GM13976 (cell line): ENCODE data around the gene ZNF221.

Experiments
- DNase-seq: peaks from one replicate; pipeline ENCODE4 v3.0.0; 2012; ENCODE audit warnings: low spot score
- CTCF ChIP-seq: IDR thresholded peaks from 2 replicates; pipeline ENCODE4 v1.5.1; 2012; ENCODE audit warnings: borderline replicate concordance, mild to moderate bottlenecking; ENCODE audit not compliant: insufficient read depth; ENCODE audit errors: extremely low read depth, missing control alignments, control extremely low read depth
- in situ Hi-C: fragments of 300-500 bp; cut with MboI; formaldehyde crosslinking; loops from one replicate; pipeline ENCODE4 v1.12.0; 2022; ENCODE audit warnings: low sequenced_read_pairs, mixed read lengths, inconsistent platforms; ENCODE audit not compliant: unreplicated experiment

The ZNF221 gene

GRCh38 chr19:43956827-43957226 is 5.8 kb downstream of the ZNF221 start:
- in situ Hi-C loops: no loop called here
- no peak for TF ChIP-seq CTCF
- DNase-seq: no peak

- in situ Hi-C loops: no loop called here
- TF ChIP-seq CTCF: no peak
Measured at GRCh38 chr19:43957891-43958290, 6.9 kb downstream of the ZNF221 start.

GRCh38 chr19:43960411-43960810 is 9.4 kb downstream of the ZNF221 start:
- in situ Hi-C loops: no loop called here
- no peak for TF ChIP-seq CTCF
- no peak for DNase-seq

More at GRCh38 chr19:43957891-43958290, 6.9 kb downstream of the ZNF221 start:
- no peak for DNase-seq

GRCh38 chr19:43966079-43966694 is 15.2 kb downstream of the ZNF221 start:
- no peak for TF ChIP-seq CTCF
- in situ Hi-C loops: no loop called here
- DNase-seq: no peak

- TF ChIP-seq CTCF: no peak
- no peak for DNase-seq
- in situ Hi-C loops: no loop called here
Measured at GRCh38 chr19:43976732-43977131, 25.7 kb downstream of the ZNF221 start.

GRCh38 chr19:43983544-43983911 is 32.5 kb downstream of the ZNF221 start:
- in situ Hi-C loops: no loop called here
- no peak for DNase-seq
- TF ChIP-seq CTCF: no peak
